Measurements from ENCODE around the gene EFHD1. TPM values are rescaled to one million over a fixed set of nuclear protein-coding genes. Genes with fewer than 3 reads are reported as not detected.

The EFHD1 gene
- total RNA-seq (2014; rRNA removed; shearing (Covaris generic)): 2.4 and 4.2 TPM in 2 replicates

- in situ Hi-C loops (cut with HindIII; ENCODE audit: low sequenced_read_pairs): no loop called here
- peak; percentile 30 for DNase-seq (ENCODE audit: low spot score)
Observed at GRCh38 chr2:232633413-232634205, at the start of gene EFHD1. Gene EFHD1 (plus strand): TSS chr2:232633604. CDS start chr2:232633705, 101 bp downstream.

- DNase-seq (ENCODE audit: low spot score): no peak
- in situ Hi-C loops (cut with HindIII; ENCODE audit: low sequenced_read_pairs): no loop called here
Observed at GRCh38 chr2:232584238-232584637, 49.2 kb upstream of the EFHD1 start.

- in situ Hi-C loops (cut with HindIII; ENCODE audit: low sequenced_read_pairs): no loop called here
- no peak for DNase-seq (ENCODE audit: low spot score)
Observed at GRCh38 chr2:232586943-232587505, 46.4 kb upstream of the EFHD1 start.

GRCh38 chr2:232587512-232587911 lies 45.9 kb upstream of the EFHD1 start:
- DNase-seq (ENCODE audit: low spot score): no peak
- in situ Hi-C loops (cut with HindIII; ENCODE audit: low sequenced_read_pairs): no loop called here

GRCh38 chr2:232588031-232588430 lies 45.4 kb upstream of the EFHD1 start:
- in situ Hi-C loops (cut with HindIII; ENCODE audit: low sequenced_read_pairs): no loop called here

GRCh38 chr2:232588680-232589585 lies 44.5 kb upstream of the EFHD1 start:
- in situ Hi-C loops (cut with HindIII; ENCODE audit: low sequenced_read_pairs): no loop called here
- peak; percentile 79 for DNase-seq (ENCODE audit: low spot score)

More at GRCh38 chr2:232588031-232588430, 45.4 kb upstream of the EFHD1 start:
- DNase-seq (ENCODE audit: low spot score): no peak

GRCh38 chr2:232592772-232593395 lies 40.5 kb upstream of the EFHD1 start:
- in situ Hi-C loops (cut with HindIII; ENCODE audit: low sequenced_read_pairs): no loop called here
- no peak for DNase-seq (ENCODE audit: low spot score)

- no peak for DNase-seq (ENCODE audit: low spot score)
- in situ Hi-C loops (cut with HindIII; ENCODE audit: low sequenced_read_pairs): no loop called here
Observed at GRCh38 chr2:232593982-232594381, 39.4 kb upstream of the EFHD1 start.

- in situ Hi-C loops (cut with HindIII; ENCODE audit: low sequenced_read_pairs): no loop called here
- DNase-seq (ENCODE audit: low spot score): no peak
Observed at GRCh38 chr2:232597362-232598079, 35.9 kb upstream of the EFHD1 start.

- in situ Hi-C loops (cut with HindIII; ENCODE audit: low sequenced_read_pairs): no loop called here
- DNase-seq (ENCODE audit: low spot score): no peak
Observed at GRCh38 chr2:232598293-232598692, 35.1 kb upstream of the EFHD1 start.

GRCh38 chr2:232600053-232600773 lies 33.2 kb upstream of the EFHD1 start:
- no peak for DNase-seq (ENCODE audit: low spot score)
- in situ Hi-C loops (cut with HindIII; ENCODE audit: low sequenced_read_pairs): no loop called here

- in situ Hi-C loops (cut with HindIII; ENCODE audit: low sequenced_read_pairs): no loop called here
- DNase-seq (ENCODE audit: low spot score): no peak
Observed at GRCh38 chr2:232603283-232603682, 30.1 kb upstream of the EFHD1 start.

GRCh38 chr2:232604535-232604934 lies 28.9 kb upstream of the EFHD1 start:
- in situ Hi-C loops (cut with HindIII; ENCODE audit: low sequenced_read_pairs): no loop called here
- no peak for DNase-seq (ENCODE audit: low spot score)

- no peak for DNase-seq (ENCODE audit: low spot score)
- in situ Hi-C loops (cut with HindIII; ENCODE audit: low sequenced_read_pairs): no loop called here
Observed at GRCh38 chr2:232607011-232607410, 26.4 kb upstream of the EFHD1 start.

- DNase-seq (ENCODE audit: low spot score): no peak
- in situ Hi-C loops (cut with HindIII; ENCODE audit: low sequenced_read_pairs): no loop called here
Observed at GRCh38 chr2:232609607-232610006, 23.8 kb upstream of the EFHD1 start.

- DNase-seq (ENCODE audit: low spot score): no peak
- in situ Hi-C loops (cut with HindIII; ENCODE audit: low sequenced_read_pairs): no loop called here
Observed at GRCh38 chr2:232610081-232610480, 23.3 kb upstream of the EFHD1 start.

GRCh38 chr2:232611061-232611460 lies 22.3 kb upstream of the EFHD1 start:
- in situ Hi-C loops (cut with HindIII; ENCODE audit: low sequenced_read_pairs): no loop called here
- DNase-seq (ENCODE audit: low spot score): no peak

GRCh38 chr2:232611559-232612218 lies 21.7 kb upstream of the EFHD1 start:
- DNase-seq (ENCODE audit: low spot score): peak; percentile 28
- in situ Hi-C loops (cut with HindIII; ENCODE audit: low sequenced_read_pairs): no loop called here
